Skin epidermis (tissue), 12 donors: Measurements from ENCODE around the gene HCK.

Source experiments
- H3K27ac ChIP-seq, 21 experiments: fragments of 200-600 bp; sonication (generic) in 11 of 21; one replicate each; pipeline ENCODE4 v1.5.0; 2020; ENCODE audit warnings: mild to moderate bottlenecking in 3 of 21, inconsistent platforms in 2 of 21, moderate library complexity in 2 of 21
- H3K4me3 ChIP-seq, 7 experiments: fragments of 200-600 bp; sonication (generic) in 2 of 7; one replicate each; pipeline ENCODE4 v1.5.0; 2020; ENCODE audit warnings: inconsistent platforms in 2 of 7, mild to moderate bottlenecking in 2 of 7, moderate library complexity in 1 of 7

Gene HCK

DNA sequence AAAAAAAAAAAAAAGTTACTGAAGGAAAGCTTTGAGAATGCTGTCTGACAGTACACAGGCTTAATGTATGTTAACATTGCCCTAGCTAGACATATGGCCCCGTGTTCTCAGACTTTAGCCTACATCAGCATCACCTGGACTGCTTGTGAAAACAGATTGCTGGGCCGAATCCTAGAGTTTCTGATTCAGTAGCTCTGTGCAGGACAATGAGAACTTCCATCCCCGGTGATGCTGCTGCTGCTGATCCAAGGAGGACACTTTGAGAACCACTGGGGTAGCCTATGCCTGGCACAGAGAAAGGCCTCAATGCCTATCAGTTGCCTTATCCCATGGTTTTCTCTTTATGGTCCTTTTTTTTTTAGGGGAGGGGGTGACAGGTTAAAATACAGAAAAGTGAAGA, 1.6 kb downstream of the HCK start:
- H3K27ac ChIP-seq: peak overlapping the region in 4 of 21 experiments; percentile 1 to 93 (median 78)

DNA sequence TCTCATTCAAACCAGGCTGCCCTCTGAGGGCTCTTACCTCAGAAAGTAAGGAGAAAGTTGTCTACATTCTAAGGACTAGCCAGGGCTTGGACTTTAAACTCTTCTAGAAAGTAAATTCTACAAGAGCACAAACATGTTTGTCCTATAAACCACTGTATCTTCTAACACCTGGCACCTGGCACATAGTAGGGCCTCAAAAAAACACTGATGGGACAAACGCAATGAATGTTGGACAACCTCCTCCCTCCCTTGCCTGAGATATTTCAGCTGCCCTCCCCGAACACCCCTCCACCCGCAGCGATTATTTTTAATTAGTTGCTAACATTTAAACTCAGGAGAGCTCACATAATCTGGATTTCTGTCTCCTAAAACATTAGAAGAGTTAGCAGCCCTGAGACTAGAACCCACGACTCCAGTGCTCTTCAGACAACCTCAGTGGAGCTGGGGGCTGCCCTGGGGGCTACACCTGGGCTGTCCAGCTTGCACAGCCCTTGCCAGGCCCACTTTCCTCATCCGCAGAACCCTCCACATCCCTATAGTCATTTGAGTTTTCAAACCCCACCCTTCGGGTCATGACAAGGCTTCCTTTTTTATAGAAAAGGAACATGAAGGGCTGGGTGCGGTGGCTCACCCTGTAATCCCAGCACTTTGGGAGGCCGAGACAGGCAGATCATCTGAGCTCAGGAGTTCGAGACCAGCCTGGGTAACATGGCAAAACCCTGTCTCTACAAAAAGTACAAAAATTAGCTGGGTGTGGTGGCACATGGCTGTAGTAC, 4.9 kb downstream of the HCK start:
- Histone ChIP-seq H3K27ac (peak overlapping the region in 2 of 21 experiments; percentile 5 to 7), H3K4me3 (no peak overlapping the region)

More for the DNA sequence above, 1.6 kb downstream of the HCK start:
- H3K4me3 ChIP-seq: peak overlapping the region in 2 of 7 experiments; percentile 29 to 44

- H3K4me3 ChIP-seq: no peak overlapping the region
- H3K27ac ChIP-seq: peak overlapping the region in 1 of 21 experiments; percentile 5
These were observed 5.7 kb downstream of the HCK start for GRCh38 chr20:32057656-32058184.

DNA sequence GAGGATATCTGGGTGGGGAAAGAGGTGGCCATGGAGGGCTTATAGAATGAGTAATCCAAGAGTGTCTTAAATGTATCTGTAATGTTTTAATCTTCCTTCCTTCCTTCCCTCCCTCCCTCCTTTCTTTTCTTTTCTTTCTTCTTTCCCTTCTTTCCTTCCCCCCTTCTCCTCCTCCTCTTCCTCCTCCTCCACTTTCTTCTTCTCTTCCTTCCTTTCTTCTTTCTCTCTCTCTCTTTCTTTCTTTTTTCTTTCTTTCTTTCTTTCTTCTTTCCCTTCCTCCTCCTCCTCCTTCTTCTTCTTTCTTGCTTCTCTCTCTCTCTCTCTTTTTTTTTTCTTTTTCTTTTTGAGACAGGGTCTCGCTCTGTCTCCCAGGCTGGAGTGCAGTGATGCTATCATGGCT, 7.1 kb downstream of the HCK start:
- Histone ChIP-seq H3K4me3 (no peak overlapping the region), H3K27ac (no peak overlapping the region)

GRCh38 chr20:32062776-32063170, 10.7 kb downstream of the HCK start:
- H3K27ac ChIP-seq: peak overlapping the region in 10 of 21 experiments; percentile 11 to 82 (median 40)
- H3K4me3 ChIP-seq: no peak overlapping the region

DNA sequence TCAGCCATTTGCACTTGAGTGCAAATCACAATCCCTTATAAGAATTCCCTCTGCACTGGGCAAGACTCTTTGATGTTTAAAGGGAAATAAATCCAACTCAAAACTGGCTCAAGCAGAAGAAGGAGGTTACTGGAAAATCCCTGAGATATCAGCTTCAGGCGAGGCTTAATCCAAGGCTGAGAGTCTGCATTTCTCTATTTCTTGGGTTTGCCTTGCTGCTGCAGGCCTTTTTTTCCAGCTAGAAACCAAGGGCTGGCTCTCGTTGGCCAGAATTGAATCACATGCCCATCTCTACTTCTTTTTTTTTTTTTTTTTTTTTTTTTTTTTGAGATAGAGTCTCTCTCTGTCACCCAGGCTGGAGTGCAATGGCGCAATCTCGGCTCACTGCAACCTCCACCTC, 11.7 kb downstream of the HCK start:
- Histone ChIP-seq H3K4me3 (no peak overlapping the region), H3K27ac (peak overlapping the region in 10 of 21 experiments; percentile 10 to 82 (median 26))

GRCh38 chr20:32064667-32065066, 12.6 kb downstream of the HCK start:
- H3K27ac ChIP-seq: peak overlapping the region in 3 of 21 experiments; percentile 5 to 44 (median 12)
- H3K4me3 ChIP-seq: no peak overlapping the region

- peak overlapping the region in 3 of 21 experiments; percentile 1 to 25 (median 25) for H3K27ac ChIP-seq
- no peak overlapping the region for H3K4me3 ChIP-seq
These were observed 15.3 kb downstream of the HCK start for GRCh38 chr20:32067234-32067821.

DNA sequence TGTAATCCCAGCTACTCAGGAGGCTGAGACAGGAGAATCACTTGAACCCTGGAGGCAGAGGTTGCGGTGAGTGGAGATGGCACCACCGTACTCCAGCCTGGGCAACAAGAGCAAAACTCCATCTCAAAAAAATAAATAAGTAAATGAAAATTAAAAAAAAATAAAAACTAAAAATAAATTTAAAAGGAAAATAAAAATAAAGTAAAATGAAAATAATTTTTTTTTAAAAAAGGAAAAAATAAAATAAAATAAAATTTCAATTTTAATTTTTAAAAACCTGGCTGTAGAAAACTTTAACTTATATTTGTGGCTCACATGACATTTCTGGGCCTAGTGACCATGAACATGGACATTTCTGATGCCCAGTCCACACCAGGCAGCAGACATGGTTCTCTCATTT, 16.1 kb downstream of the HCK start:
- peak overlapping the region in 9 of 21 experiments; percentile 22 to 76 (median 43) for H3K27ac ChIP-seq
- H3K4me3 ChIP-seq: no peak overlapping the region

DNA sequence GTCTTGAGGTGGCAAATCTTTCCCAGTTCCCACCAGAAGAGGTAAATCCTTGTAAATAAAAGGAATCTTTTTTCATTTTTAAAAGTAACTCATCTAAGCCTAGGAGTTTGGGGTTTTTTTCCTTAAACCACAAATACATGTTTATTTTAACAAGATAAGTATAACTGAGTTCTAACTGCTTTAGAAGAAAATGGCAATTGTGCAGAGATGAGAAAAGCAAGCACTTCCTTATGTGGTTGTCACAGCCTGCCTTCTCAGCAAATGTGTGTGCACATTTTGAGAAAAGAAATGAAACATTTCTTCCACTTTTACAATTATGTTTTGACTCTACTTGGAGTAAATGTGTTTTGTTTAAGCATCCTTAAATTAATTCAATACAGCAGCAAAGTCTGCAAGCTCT, 17.7 kb downstream of the HCK start:
- Histone ChIP-seq H3K27ac (peak overlapping the region in 8 of 21 experiments; percentile 3 to 63 (median 38)), H3K4me3 (no peak overlapping the region)

- Histone ChIP-seq H3K4me3 (no peak overlapping the region), H3K27ac (peak overlapping the region in 6 of 21 experiments; percentile 24 to 56 (median 31))
These were observed 18.2 kb downstream of the HCK start for GRCh38 chr20:32070282-32070681.

GRCh38 chr20:32070690-32071213, 18.7 kb downstream of the HCK start:
- H3K27ac ChIP-seq: peak overlapping the region in 3 of 21 experiments; percentile 24 to 56 (median 27)
- no peak overlapping the region for H3K4me3 ChIP-seq

GRCh38 chr20:32071395-32072167, 19.5 kb downstream of the HCK start:
- Histone ChIP-seq H3K4me3 (no peak overlapping the region), H3K27ac (no peak overlapping the region)

GRCh38 chr20:32072168-32072750, 20.2 kb downstream of the HCK start:
- Histone ChIP-seq H3K4me3 (no peak overlapping the region), H3K27ac (no peak overlapping the region)

- Histone ChIP-seq H3K4me3 (no peak overlapping the region), H3K27ac (no peak overlapping the region)
These were observed 23.5 kb downstream of the HCK start for GRCh38 chr20:32075534-32075933.

DNA sequence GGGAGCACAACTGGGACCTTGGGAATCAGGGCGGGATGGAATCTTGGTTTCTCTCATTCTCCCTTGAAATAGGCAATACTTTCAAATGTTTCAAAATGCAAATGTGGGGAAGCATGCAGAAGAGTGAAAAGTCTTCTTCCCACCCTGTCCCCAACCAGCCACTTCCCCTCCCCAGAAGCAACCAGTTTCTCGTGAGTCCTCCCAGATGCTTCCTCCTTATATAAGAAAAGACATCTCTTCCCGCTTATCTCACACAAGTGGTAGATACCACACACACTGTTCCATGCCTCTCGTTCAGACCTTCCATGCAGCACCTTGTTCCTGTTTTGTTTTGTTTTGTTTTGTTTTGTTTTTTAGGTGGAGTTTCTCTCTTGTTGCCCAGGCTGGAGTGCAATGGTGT, 25.1 kb downstream of the HCK start:
- H3K27ac ChIP-seq: no peak overlapping the region

GRCh38 chr20:32078322-32078721, 26.3 kb downstream of the HCK start:
- Histone ChIP-seq H3K4me3 (no peak overlapping the region), H3K27ac (no peak overlapping the region)

More for the DNA sequence above, 25.1 kb downstream of the HCK start:
- H3K4me3 ChIP-seq: no peak overlapping the region

- Histone ChIP-seq H3K27ac (no peak overlapping the region), H3K4me3 (no peak overlapping the region)
These were observed 26.7 kb downstream of the HCK start for GRCh38 chr20:32078791-32079190.

DNA sequence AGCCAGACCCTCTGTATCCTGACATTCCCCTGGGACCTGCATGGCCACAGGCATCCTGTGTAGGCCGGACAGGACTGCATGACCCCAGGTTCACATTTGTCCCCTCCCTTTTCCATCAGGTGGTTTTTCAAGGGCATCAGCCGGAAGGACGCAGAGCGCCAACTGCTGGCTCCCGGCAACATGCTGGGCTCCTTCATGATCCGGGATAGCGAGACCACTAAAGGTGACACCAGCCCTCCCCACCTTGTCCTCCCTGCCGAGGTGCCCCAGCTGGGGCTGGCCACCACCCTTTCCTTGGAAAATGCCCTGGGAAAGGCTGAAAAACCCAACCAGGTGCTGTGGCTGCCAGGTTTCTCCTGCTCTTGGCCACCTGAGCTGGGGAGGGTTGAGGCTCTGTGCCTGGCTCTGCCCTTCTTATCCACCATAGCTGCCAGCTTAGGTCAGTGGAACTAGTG, 27.6 kb downstream of the HCK start:
- no peak overlapping the region for H3K4me3 ChIP-seq
- no peak overlapping the region for H3K27ac ChIP-seq
